Endothelial cell of umbilical vein (primary cell): Measurements from ENCODE around the gene TMEM109. TPM values are rescaled to one million over a fixed set of nuclear protein-coding genes. Genes with fewer than 3 reads are reported as not detected.

Experiments used
- BruUV-seq: library from RNA; stranded (reverse); fragments of 400-500 nt; replicated peaks from 2 replicates; lab custom pipeline; 2021; lab: Mats Ljungman, UMichigan
- CTCF ChIA-PET: fragments of 300-600, 350-600 bp; sonication (Branson Sonifier 250); formaldehyde crosslinking; loops from one replicate; lab custom pipeline; 2021; ENCODE audit warnings: antibody characterized with exemption, inconsistent platforms; lab: Charles Lee
- POLR2A ChIA-PET: fragments of 300-600, 350-600 bp; sonication (Branson Sonifier 250); formaldehyde crosslinking; loops from one replicate; lab custom pipeline; 2021; ENCODE audit warnings: antibody characterized with exemption, inconsistent platforms; lab: Charles Lee
- DNase-seq: peaks from one replicate; pipeline ENCODE4 v3.0.0-alpha.2; 2011; ENCODE audit warnings: low read depth, low spot score
- FAIRE-seq: peaks from 2 replicates; lab custom pipeline; 2011; peaks lifted over from hg19 to GRCh38; lab: Jason Lieb, UNC
- H2AFZ ChIP-seq: 2 replicates; pipeline ENCODE4 v1.6.0; 2012; ENCODE audit warnings: low read depth, low read length, control low read depth, inconsistent platforms
- H3K27ac ChIP-seq: 2 replicates; pipeline ENCODE4 v1.5.1; 2011; ENCODE audit warnings: low read depth, mild to moderate bottlenecking, control low read depth, low read length, moderate library complexity; ENCODE audit not compliant: insufficient read depth
- H3K27me3 ChIP-seq, 2 experiments: 2 replicates each; pipeline versions ENCODE4 v1.6.0 to v1.6.1; 2011; ENCODE audit warnings: low read length in 2 of 2, mixed read lengths in 1 of 2; ENCODE audit not compliant: control insufficient read depth in 2 of 2, insufficient read depth in 2 of 2
- H3K36me3 ChIP-seq, 2 experiments: 2 replicates in 1 of 2; 3 replicates in 1 of 2; pipeline ENCODE4 v1.5.1; 2011; ENCODE audit warnings: low read length in 2 of 2, mild to moderate bottlenecking in 1 of 2, moderate library complexity in 1 of 2; ENCODE audit not compliant: control insufficient read depth in 2 of 2, insufficient read depth in 2 of 2; ENCODE audit errors: extremely low read depth in 1 of 2
- H3K4me1 ChIP-seq: 3 replicates; pipeline ENCODE4 v1.5.1; 2011; ENCODE audit warnings: mild to moderate bottlenecking, low read length; ENCODE audit not compliant: control insufficient read depth, insufficient read depth; ENCODE audit errors: extremely low read depth
- H3K4me2 ChIP-seq: 2 replicates; pipeline ENCODE4 v1.6.1; 2011; ENCODE audit warnings: low read length, control low read depth, mixed read lengths; ENCODE audit not compliant: insufficient read depth
- H3K4me3 ChIP-seq, 3 experiments: fragments of 200-600 bp in 1 of 3; sonication (generic), shearing (Covaris generic) in 1 of 3; replicated peaks in 1 of 3; 2 replicates each; pipeline ENCODE4 v1.5.1; 2011 to 2016; ENCODE audit warnings: control low read depth in 3 of 3, low read length in 3 of 3, mild to moderate bottlenecking in 2 of 3, inconsistent platforms in 1 of 3, low read depth in 1 of 3, moderate library complexity in 1 of 3; ENCODE audit not compliant: insufficient read depth in 1 of 3
- H3K79me2 ChIP-seq: 2 replicates; pipeline ENCODE4 v1.6.0; 2012; ENCODE audit warnings: low read length, inconsistent platforms; ENCODE audit not compliant: control insufficient read depth, insufficient read depth
- H3K9ac ChIP-seq: replicated peaks from 2 replicates; pipeline ENCODE3; 2011; ENCODE audit warnings: low read length, control low read depth; ENCODE audit not compliant: insufficient read depth; ENCODE audit errors: extremely low read depth
- H3K9me1 ChIP-seq: replicated peaks from 3 replicates; pipeline ENCODE4 v1.6.0; 2011; ENCODE audit warnings: mild to moderate bottlenecking, low read length; ENCODE audit not compliant: control insufficient read depth, insufficient read depth; ENCODE audit errors: extremely low read depth
- H3K9me3 ChIP-seq: replicated peaks from 2 replicates; pipeline ENCODE4 v1.5.1; 2012; ENCODE audit warnings: low read length, inconsistent platforms; ENCODE audit not compliant: control insufficient read depth, insufficient read depth
- H4K20me1 ChIP-seq: replicated peaks from 2 replicates; pipeline ENCODE3; 2011; ENCODE audit warnings: mild to moderate bottlenecking, low read length; ENCODE audit not compliant: control insufficient read depth, insufficient read depth; ENCODE audit errors: extremely low read depth
- EZH2 ChIP-seq: IDR thresholded peaks from 2 replicates; pipeline ENCODE4 v1.6.1; 2012; ENCODE audit warnings: borderline replicate concordance, low read depth, mild to moderate bottlenecking, moderate library complexity, low read length, inconsistent platforms; ENCODE audit not compliant: severe bottlenecking
- FOS ChIP-seq: IDR thresholded peaks from 2 replicates; pipeline ENCODE4 v1.6.1; 2011; ENCODE audit warnings: mild to moderate bottlenecking, low read length, moderate library complexity, borderline replicate concordance; ENCODE audit not compliant: insufficient read depth
- GATA2 ChIP-seq: IDR thresholded peaks from 2 replicates; pipeline ENCODE4 v1.7.0; 2011; ENCODE audit warnings: low read depth, mild to moderate bottlenecking, moderate library complexity, mixed read lengths, low read length; ENCODE audit not compliant: insufficient read length, insufficient read depth
- JUN ChIP-seq: IDR thresholded peaks from 2 replicates; pipeline ENCODE4 v1.6.1; 2011; ENCODE audit warnings: borderline replicate concordance, low read depth; ENCODE audit not compliant: insufficient read length, insufficient read depth
- MYC ChIP-seq: IDR thresholded peaks from one replicate; pipeline ENCODE4 v1.6.1; 2011; ENCODE audit warnings: mild to moderate bottlenecking, low read depth, low read length
- POLR2A ChIP-seq: IDR thresholded peaks from 2 replicates; pipeline ENCODE4 v1.6.1; 2012; ENCODE audit warnings: low read depth, mild to moderate bottlenecking, control low read depth, low read length
- POLR2AphosphoS5 ChIP-seq: IDR thresholded peaks from 2 replicates; pipeline ENCODE4 v1.6.1; 2012; ENCODE audit warnings: low read depth, mild to moderate bottlenecking, control low read depth, low read length, moderate library complexity; ENCODE audit not compliant: insufficient read depth
- dilution Hi-C: fragments of 300-500 bp; cut with MboI; formaldehyde crosslinking; loops from one replicate; pipeline ENCODE4 v1.15.0; 2019; ENCODE audit warnings: low sequenced_read_pairs; ENCODE audit not compliant: extremely low pct_ligation_motif_present
- intact Hi-C: fragments of 100-400 bp; cut with micrococcal nuclease; formaldehyde crosslinking; loops from one replicate; pipeline ENCODE4 v1.10.0; 2022
- polyA plus RNA-seq, 4 experiments: library from polyadenylated mRNA; depleted of rRNA in 3 of 4; stranded (reverse) in 3 of 4; unstranded in 1 of 4; fragments of >200 nt; gene quantifications; 2 replicates each; pipeline versions ENCODE4 v1.2.1 to v1.2.3, GENCODE V29; 2011 to 2012; ENCODE audit warnings: missing spikeins in 1 of 4
- total RNA-seq: library from RNA; stranded (reverse); gene quantifications from 2 replicates; pipeline ENCODE4 v1.2.3, GENCODE V29; 2021
- TF ChIP-seq, protein P1 (sequence below): IDR thresholded peaks from 2 replicates; pipeline ENCODE4 v1.6.1; 2011; ENCODE audit not compliant: insufficient read depth, insufficient read length
- TF ChIP-seq, protein P2 (sequence below), 2 donors: IDR thresholded peaks; 1 replicate in 1 of 2; 2 replicates in 1 of 2; pipeline ENCODE4 v1.5.1; 2011; ENCODE audit warnings: low read length in 2 of 2, mild to moderate bottlenecking in 2 of 2, moderate library complexity in 2 of 2, control low read depth in 1 of 2, inconsistent platforms in 1 of 2, low read depth in 1 of 2; ENCODE audit not compliant: insufficient read depth in 1 of 2; ENCODE audit errors: extremely low read depth in 1 of 2

The TMEM109 gene
- total and polyA plus RNA-seq, 2 donors (not counting 3 experiments of a cell fraction or from before 2014, with no cell fraction given) = 143 to 192 TPM

DNA sequence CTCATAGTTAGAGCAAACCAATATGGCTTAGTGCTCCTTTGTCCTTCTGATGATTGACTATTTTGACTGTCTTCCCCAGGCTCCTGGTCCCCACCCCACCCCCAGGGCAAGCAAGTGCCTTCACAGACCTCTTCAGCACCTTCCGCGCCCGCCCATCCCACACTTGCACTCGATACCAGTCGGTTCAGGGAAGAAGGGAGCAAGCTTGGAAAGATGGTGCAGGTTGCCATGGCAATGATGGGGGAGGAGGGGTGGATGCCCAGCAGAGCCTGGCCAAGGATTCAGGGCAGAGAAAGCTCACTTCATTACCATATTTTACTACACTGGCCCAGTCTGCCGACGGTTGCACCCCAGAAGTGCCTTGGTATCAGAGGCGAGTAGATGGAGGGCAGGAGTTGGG lies 12.5 kb downstream of the TMEM109 start:
- H3K36me3 ChIP-seq = peaks cover 7 to 33% of the 10 kb centered on the region in 2 experiments
- H3K4me2 ChIP-seq = no peak overlapping the region
- no peak for TF ChIP-seq POLR2AphosphoS5
- TF ChIP-seq, protein P1, sequence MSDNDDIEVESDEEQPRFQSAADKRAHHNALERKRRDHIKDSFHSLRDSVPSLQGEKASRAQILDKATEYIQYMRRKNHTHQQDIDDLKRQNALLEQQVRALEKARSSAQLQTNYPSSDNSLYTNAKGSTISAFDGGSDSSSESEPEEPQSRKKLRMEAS = no peak
- no peak for TF ChIP-seq MYC
- TF ChIP-seq GATA2 = no peak
- TF ChIP-seq JUN = no peak
- TF ChIP-seq EZH2 = no peak
- H3K9ac ChIP-seq = no peak overlapping the region
- H3K27ac ChIP-seq = no peak overlapping the region
- intact Hi-C loops = no loop called here
- no TSS peak for BruUV-seq
- H3K79me2 ChIP-seq = no peaks in the 10 kb centered on the region
- H2AFZ ChIP-seq = no peak overlapping the region
- peaks cover 10% of the 10 kb centered on the region for H3K4me1 ChIP-seq
- H3K9me3 ChIP-seq = no peaks in the 10 kb centered on the region
- FAIRE-seq (no peak), DNase-seq (no peak)
- H3K27me3 ChIP-seq = no peaks in the 10 kb centered on the region
- no peaks in the 10 kb centered on the region for H4K20me1 ChIP-seq
- POLR2A ChIA-PET = no interaction called here
- dilution Hi-C loops = no loop called here
- no peaks in the 10 kb centered on the region for H3K9me1 ChIP-seq
- no peak overlapping the region for H3K4me3 ChIP-seq
- CTCF ChIA-PET = interaction anchor here (1.0 kb wide), 1 partner anchor 39 kb away, joined by 3 read pairs; no protein-coding TSS in a partner anchor

DNA sequence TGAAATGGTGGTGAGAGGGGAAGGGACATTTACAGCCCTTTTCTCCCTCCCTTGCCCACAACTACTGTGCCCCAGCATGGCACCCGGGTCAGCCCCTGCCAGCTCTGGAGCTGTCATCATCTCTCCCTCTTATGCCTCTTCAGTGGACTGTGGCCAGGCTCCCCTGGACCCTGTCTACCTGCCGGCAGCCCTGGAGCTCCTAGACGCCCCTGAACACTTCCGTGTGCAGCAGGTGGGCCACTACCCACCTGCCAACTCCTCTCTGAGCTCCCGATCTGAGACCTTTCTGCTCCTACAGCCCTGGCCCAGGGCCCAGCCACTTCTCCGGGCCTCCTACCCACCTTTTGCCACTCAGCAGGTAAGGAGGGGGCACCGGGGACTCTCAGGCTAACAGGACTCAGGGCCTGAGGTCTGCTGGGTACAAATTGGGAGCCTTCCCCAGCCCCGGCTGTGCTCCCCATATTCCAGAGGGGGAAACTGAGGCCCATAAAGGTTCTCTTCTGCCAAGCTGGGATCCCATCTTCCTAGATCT lies 13.2 kb downstream of the TMEM109 start:
- no peaks in the 10 kb centered on the region for H3K9me3 ChIP-seq
- no peak overlapping the region for H3K27ac ChIP-seq
- H3K4me3 ChIP-seq = no peak overlapping the region
- H3K36me3 ChIP-seq = peaks cover 3 to 36% of the 10 kb centered on the region in 2 experiments
- H3K9me1 ChIP-seq = no peaks in the 10 kb centered on the region
- TF ChIP-seq MYC = no peak
- TF ChIP-seq POLR2A = no peak
- TF ChIP-seq, protein P1 = no peak
- no peak for TF ChIP-seq POLR2AphosphoS5
- no peak for TF ChIP-seq GATA2
- TF ChIP-seq, protein P2, sequence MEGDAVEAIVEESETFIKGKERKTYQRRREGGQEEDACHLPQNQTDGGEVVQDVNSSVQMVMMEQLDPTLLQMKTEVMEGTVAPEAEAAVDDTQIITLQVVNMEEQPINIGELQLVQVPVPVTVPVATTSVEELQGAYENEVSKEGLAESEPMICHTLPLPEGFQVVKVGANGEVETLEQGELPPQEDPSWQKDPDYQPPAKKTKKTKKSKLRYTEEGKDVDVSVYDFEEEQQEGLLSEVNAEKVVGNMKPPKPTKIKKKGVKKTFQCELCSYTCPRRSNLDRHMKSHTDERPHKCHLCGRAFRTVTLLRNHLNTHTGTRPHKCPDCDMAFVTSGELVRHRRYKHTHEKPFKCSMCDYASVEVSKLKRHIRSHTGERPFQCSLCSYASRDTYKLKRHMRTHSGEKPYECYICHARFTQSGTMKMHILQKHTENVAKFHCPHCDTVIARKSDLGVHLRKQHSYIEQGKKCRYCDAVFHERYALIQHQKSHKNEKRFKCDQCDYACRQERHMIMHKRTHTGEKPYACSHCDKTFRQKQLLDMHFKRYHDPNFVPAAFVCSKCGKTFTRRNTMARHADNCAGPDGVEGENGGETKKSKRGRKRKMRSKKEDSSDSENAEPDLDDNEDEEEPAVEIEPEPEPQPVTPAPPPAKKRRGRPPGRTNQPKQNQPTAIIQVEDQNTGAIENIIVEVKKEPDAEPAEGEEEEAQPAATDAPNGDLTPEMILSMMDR (IDR thresholded peaks at IDR 0.05; ENCODE audit: extremely low read depth in 1 of 2, insufficient read depth in 1 of 2, low read depth in 1 of 2, low read length in 2 of 2) = no peak
- TF ChIP-seq JUN = no peak
- no peak for TF ChIP-seq EZH2
- no peak for TF ChIP-seq FOS
- ChIA-PET CTCF (interaction anchor here (1.0 kb wide), 1 partner anchor 40 kb away, joined by 3 read pairs; no protein-coding TSS in a partner anchor), POLR2A (no interaction called here)
- H3K4me2 ChIP-seq = no peak overlapping the region
- dilution Hi-C loops (no loop called here), intact Hi-C loops (no loop called here)
- no TSS peak for BruUV-seq
- H3K9ac ChIP-seq = no peak overlapping the region
- DNase-seq (no peak), FAIRE-seq (no peak)
- H3K79me2 ChIP-seq = no peaks in the 10 kb centered on the region
- H3K4me1 ChIP-seq = peaks cover 10% of the 10 kb centered on the region
- no peak overlapping the region for H2AFZ ChIP-seq
- H3K27me3 ChIP-seq = no peaks in the 10 kb centered on the region
- no peaks in the 10 kb centered on the region for H4K20me1 ChIP-seq
